Stimulated activated naive CD4-positive, alpha-beta T cell (primary cell): Measurements from ENCODE around the gene PARD3.
A peak's percentile ranks its signal among the peaks of the same experiment; 100 is the strongest.
"Not testable (repeated sequence)": the region's sequence is repeated elsewhere in the genome, so short reads cannot be mapped to it uniquely, and the experiment has no call there.

ENCODE experiments used
- DNase-seq, 6 experiments: peaks; one replicate each; lab custom pipeline; 2025; lab: John Stamatoyannopoulos, UW

PARD3 gene

DNA sequence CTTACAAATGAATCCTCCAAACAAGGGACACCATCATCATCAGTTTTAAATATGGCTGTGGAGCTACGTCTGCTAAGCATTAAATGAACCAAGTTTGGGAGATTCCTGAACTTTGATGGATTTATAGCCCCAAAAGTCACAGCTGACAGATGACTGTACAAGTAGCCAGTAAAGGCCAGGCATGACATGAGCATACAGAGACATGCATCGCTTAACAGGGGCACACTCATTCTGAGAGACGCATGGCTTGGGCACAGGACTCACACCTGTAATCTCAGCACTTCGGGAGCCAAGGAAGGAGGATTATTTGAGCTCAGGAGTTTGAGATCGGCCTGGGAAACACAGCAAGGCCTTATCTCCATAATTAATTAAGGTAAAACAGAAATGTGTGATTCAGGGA lies 166.2 kb downstream of the PARD3 start:
- DNase-seq: no peak

DNA sequence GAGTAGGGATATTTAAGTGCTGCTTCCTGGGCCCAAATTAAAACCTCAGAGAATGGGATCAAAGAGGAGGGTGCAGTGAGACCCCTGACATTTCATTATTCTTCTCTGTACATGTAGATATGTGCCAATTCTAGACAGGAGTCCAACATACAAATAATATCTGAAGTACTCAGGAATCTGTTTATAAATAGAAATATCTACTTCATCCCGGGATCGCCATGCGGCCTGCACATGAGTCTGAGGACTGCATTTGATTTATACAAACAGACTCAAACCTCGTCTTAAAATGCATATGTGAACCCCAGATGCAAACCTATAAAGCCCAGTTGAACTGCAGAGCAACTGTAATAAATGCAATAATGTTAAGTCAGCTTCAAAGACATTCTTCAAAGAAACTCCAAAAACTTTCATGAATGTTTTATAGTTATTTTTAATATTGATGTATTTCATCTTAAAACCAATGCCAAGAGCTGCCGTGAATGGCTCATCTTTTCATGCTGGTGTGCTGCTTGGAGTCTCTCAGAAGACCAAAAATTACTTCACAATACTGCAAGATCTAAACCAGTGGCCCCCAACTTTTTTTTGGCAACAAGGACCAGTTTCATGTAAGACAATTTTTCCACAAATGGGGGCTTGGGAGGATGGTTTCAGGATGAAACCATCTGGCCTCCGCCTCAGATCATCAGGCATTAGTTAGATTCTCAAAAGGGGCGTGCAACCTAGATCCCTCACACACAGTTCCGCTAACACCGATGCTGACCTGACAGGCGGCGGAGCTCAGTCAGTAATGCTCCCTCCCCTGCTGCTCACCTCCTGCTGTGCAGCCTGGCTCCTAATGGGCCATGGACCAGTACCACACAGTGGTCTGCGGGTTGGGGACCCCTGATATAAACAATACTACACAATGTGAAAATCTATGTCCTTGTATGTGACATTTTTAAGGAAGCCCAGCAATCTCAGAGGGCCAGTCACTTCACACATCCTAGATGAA lies 166.9 kb downstream of the PARD3 start:
- DNase-seq: no peak

DNA sequence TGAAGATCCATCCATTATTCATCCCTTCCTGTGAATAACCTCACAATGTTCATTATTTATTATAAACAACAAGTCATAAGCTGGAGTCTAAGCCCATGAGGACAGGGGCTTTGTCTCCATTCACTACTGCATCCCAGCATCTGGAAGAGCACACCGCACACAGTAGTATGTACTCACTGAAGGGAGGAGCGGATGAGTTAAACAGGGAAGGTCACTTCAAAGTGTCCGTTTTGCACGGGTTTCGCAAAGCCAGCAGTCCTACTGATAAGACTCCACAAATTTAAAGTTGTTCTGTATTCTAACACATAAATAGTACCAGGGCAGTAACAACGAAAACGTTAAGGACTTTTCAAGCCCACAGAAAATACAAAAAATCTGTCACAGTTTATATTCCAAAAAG lies 167.9 kb downstream of the PARD3 start:
- no peak for DNase-seq

DNA sequence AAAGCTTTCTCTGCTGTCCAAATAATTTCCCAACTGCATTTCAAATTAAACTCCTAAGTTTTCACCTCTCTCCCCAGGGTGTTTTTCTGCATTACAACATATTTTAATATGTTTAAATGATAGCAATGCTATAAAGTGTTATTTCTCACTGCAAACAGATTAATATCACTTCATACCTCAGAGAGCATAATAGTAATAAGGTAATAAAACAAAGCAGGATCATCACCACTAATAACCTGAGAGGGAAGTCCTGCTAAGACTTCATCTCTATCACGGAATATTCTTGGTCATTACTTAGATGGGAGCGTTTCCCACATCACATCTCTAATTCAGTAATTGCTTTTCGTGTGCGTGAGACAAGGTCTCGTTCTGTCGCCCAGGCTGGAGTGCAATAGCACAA lies 168.8 kb downstream of the PARD3 start:
- no peak for DNase-seq

DNA sequence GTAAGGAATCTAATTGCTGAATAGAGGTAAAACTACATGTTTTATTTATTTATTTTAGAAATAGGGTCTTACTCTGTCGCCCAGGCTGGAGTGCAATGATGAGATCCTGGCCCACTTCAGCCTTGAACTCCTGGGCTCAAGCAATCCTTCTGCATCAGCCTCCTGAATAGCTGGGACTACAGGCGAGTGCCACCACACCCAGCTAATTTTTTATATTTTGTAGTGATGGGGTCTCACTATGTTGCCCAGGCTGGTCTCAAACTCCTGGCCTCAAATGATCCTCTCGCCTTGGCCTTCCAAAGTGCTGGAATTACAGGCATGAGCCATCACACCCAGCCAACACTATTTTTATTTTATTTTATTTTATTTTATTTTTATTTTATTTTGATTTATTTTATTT lies 170.3 kb downstream of the PARD3 start:
- not testable (repeated sequence) for DNase-seq

DNA sequence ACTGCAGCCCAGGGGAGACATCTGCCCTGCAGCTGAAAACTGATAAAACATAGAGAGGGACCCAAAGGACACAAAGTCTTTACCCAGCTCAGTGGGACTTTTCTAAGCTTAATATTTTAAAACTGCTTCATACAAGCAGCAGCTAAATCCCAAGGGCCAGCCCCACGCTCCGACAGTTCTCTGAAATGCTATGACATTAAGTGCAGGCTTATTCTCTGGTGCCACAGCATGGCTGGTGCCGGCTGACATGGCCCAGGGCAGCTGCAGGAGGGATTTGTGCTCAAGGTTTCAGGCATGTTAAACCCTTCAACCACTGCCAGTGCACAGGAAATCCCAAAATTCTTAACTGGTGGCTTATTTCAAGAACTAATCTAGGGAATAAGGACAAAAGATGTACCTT lies 170.9 kb downstream of the PARD3 start:
- DNase-seq: no peak

DNA sequence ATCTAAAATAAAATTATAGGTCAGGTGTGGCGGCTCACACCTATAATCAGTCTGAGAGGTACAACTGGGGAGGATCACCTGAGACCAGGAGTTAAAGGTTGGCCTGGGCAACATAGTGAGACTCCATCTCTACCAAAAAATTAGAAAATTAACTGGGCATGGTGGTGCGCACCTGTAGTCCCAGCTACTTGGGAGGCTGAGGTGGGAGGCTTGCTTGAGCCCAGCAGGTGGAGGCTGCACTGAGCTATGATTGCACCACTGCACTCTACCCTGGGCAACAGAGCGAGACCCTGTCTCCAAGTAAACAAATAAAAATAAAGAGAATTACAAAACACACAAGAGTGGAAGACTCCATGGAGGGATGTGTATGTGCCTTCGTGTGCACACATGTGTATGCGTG lies 171.5 kb downstream of the PARD3 start:
- DNase-seq: no peak

DNA sequence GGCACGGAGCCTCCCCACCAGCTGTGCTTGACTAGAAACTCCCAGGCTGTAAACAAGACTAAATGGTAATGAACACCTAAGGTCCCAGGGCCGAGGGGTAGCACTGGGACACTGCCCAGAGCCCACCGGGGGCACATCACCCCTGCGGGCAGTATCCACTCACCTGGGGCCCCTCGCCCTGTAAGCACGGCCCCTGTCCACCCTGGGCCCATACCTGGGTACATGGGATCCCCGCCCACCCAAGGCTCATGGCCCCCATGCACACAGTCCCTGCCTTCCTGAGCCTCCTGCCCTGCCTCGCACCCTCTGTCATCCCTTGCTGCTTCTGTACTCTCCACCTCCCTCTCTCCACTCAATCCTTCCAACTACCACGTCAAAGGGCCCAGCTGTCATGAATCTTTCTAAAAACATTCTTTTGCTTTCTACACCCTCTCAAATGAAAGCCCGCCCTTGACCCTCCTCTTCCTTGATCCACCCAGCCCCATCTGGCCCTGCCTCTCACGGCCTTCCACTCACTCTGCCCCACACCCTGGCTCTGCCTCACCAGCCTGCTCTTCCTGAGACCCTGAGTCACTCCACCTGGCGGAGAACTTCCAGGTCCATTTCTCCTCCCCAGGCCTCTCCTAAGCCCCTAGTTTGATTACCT lies 173.1 kb downstream of the PARD3 start:
- no peak for DNase-seq

DNA sequence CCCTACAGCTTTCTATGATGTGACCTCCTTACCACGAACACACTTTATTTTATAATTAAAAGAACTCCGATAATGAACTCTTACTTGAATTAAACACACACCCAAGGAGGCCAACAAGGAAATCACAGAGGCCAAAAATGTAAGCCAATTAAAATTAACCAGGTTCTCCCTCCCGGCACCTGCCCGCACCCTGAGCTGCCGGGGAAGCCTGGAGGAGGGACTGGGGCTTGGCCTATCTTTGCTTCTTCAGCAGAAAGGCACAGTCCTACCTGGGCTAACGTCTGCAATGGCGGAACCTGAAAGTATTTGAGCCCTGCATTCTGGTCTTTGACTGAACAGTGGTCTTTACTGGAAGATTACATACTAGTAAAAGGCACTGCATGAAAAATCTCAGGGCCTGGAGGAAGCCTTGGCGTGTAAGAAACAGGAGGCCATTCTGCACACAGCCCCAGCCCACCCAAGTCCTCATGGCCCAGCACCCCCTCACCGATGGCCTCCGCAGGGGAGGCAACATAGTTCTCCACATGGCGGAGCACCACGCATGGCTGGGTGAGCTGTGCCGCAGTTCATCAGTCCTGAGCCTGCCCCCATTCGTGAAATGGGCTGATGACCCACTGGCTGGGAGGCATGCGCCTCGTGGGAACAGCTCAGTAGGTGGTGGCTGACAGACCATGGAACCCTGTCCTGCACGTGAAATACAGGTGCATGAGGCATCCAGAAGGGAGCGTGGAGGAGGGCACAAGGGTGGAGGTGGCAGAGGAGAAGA lies 173.8 kb downstream of the PARD3 start:
- DNase-seq: no peak

DNA sequence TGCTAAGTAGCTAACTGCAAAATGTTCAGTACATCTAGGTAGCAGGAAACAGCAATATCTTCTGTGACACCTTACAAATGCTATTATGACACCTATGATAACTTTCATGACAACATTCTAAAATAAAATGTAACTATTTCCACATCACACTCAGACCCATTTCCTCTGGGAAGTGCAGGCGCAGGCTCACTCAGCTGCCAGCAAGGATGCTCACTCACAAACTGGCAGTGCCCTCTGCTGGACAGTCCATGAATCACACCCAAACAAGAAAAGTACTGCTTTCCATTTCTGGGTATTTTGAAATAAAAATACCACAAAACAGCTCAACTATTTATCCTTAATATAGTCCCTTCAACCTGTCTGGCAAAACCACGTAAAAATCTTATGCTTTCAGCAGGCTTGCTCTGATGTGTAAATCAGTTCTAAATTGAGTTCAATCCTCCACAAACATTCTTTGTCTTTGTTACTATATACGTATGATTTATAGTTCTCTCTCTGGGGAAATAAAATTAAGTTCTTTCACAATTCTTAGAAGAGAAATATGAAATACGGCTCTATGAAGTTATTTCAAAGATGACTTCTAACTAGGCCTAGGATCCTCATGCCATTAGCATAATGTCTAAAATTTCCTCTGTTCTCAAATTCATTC lies 176.6 kb downstream of the PARD3 start:
- DNase-seq: peak; percentile 12 to 70 (median 34)

DNA sequence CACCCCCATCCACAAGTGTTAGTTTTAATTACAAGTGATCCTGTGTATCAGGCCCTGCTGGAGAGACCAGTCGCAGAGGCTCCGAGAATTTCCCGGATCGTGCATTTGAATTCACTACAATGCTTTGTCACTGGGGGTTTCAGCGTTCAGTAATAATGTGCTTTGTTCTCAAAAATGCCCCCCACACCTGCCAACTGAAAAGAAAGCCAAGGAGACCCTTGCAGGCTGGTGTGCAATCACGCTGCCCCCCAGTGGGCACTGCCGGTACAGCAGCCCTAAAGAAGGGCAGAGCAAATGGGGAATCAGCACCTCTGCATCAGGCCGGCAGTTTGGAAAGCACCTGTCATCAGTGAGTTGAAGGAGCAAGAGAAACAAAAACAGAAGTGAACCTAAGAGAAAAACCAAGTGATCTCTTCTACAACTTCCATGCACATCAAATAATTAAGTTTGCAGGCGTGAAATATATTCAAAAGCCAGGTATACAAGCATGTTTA lies 177.6 kb downstream of the PARD3 start:
- peak; percentile 15 to 69 (median 44) for DNase-seq

DNA sequence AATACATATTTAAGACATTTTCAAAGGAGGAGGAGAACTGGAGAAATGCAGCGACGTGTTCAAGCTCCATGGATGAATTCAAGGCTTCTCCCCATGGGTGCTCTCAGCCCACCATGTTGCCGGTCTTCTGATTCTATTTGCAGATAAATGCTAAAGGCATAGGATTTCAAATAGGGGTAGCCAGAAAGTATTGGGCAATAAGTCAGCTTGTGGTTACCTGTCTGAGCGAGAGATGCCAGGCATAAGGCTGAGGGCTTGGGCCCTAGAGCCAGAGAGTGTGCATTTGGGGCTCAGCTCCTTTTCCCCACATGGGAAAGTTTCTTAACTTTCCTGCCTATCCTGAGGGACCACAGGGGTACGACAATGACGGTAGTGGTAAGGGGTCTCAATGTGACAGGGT lies 180.0 kb downstream of the PARD3 start:
- DNase-seq: no peak

DNA sequence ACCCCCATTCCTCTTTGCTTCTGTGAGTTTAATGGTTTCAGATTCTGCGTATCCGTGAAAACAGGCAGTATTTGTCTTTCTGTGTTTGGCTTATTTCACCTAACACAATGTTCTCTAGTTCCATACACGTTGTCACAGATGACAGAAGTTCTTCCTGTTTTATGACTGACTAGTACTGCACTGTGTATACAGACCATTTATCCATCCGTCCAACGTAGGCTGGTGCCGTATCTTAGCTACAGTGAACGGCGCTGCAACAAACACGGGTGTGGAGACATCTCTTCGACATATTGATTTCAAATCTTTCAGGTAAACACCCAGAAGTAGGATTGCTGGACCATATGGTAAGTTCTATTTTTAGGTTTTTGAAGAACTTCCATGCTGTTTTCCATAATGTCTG lies 181.7 kb downstream of the PARD3 start:
- DNase-seq: no peak

DNA sequence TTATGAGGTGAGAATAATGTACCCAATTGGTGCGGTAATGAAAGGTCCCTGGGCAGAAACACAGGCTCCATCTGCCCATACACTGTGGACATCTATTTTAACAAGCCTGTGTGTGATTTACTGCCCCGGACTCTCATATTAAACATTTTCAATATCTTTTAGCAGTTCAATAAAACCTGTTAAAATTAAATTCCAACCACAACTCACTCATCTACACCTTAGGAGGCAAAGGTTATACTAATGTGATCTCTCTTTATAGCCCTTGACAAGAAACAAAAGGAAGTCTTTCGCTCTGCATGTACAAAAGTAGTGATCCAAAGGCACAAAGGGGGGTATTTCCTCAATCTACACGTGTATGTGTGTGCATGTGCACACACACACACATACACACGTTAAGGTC lies 186.0 kb downstream of the PARD3 start:
- DNase-seq: no peak

DNA sequence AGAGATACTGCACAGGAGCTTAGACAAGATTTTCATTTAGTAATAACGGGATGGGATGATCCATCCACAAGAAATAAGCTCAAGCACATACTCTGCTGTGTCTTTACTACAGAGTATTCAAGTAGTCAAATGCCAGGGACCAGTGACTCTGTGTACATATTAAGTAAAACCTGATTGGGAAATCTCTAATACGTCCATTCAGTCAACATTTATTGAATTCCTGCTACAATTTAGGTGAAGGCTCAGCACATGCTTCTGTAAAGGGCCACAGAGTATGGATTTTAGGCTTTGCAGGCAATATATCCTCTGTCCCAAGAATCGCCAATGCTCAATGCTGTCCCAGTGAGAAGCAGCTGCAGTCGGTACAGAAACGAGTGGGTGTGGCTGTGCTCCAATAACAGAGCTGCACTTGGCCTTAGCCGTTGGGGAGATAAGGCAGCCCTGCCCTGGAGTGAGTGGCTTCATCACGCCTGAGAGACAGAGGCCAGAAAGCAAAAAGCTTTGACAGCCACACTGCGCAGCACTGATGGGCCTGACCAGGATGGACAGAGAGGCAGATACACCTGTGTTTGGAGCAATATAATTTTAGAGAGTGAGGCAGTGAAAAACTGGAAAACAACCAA lies 186.8 kb downstream of the PARD3 start:
- DNase-seq: no peak

DNA sequence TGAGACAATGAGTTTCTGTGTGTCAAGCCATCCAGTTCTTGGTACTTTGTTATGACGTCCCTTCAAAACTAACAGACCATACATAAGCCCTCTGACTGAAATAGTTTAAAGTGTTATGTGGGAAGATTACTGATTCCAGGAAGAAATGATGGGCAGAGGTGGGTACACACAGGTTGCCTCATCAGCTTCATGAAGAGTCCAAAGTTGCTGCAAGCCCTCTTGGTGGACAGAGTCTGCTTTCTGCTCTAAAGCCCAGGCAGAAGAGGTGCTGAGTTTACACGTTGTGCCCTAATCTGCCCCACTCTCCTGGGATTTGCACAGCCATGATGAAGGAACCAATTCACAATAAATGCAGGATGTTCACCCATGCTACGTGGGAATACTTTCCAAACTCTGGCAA lies 187.4 kb downstream of the PARD3 start:
- DNase-seq: no peak

DNA sequence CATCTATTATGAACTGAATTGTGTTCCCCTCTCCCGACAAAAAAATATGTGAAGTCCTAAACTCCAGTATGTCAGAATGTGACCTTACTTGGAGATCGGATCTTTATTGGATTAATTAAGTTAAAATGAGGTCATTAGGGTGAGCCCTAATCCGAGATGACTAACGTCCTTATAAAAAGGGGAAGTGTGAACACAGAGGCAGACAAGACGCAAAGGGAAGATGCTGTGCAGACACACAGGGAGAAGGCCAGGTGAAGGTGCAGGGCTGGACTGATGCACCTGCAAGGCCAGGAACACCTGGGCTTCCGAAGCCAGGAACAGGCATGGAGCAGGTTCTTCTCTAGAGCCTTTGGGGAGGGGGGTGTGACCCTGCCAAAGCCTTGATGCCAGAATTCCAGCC lies 187.8 kb downstream of the PARD3 start:
- no peak for DNase-seq

DNA sequence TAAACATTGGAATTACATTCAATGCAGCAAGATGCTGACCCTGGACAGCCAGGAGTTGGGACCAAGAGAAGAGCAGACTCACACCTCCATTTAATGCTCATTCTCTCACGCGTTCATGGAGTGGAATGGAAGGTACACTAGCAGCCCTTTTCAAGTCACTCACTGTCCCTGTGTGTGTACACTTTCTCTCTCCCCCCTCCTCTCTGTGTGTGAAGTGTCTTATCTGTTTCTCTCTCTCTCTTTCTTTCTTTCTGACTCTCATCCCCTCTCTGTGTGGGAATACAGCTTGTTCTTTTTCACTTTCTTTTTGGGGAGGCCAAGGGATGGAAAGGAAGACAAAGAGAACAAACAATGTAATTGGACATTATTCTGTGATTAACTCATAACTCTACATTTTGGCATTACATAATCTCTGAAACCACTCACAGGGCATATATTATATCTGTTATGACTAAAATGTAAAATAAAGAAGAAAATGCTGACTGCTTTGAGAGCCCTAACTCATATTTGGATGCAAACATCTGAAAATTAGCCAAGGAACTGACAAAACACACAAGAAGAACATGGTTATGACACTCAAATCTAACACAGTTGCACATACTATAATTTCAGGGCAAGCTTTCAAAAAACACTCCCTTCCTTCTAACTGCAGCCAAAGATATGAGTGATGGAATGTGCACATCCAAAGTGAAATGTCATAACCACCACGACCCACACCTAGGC lies 188.8 kb downstream of the PARD3 start:
- DNase-seq: no peak

DNA sequence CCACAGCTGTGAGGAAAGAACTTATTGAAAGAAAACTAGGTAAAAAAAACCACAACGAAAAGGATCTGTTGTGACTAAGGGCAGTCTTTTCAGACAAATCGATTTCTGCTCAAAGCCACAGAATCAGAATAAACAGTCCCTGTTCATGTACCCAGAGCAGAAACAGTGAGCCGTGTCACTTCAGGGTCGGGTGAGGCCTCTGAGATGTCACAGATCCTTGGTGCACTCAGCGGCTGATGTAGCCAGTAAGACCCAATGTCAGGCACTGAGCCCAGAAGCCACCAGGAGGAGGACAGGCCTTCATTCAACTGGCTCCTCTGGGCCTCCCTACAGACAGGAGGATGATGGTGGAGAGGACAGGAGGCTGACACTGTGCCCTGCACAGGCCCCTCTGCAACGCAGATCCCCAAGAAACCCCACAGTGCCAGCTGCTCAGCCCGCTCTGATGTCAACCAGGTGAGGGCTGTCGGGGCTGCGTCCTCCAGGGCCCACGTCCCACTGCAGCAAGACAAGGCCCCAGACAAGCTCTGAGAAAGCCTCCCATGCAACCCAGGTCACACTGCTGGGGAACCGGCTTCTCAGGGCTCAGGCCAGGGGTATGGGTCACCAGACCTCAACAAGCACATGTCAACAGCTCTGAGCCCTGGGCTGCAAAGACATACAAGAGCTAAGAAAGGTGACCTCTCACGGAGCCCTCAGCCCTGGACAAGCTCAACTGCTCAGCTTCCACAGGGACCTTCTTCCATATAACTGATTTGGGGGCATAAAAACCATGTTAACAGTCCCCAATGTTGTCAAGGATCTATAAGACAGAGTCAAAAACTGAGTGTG lies 190.6 kb downstream of the PARD3 start:
- no peak for DNase-seq

DNA sequence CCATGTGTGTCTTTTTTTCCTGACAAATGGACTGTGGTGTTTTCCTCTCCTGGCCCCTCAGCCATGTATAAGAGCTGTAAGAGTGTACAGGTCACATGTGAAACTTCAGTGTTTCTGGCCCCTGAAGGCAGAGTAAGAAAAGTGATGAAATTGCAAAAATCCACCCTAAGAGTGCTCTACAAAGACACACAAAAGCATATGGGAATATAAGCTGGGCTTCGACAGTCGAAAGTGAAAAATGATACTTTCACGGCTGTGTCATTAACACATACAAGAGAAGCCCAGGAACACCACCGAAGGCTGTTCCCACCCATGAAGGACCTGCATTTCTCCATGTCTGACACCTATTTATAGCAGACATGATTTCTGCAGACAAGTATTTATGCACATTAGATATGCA lies 192.2 kb downstream of the PARD3 start:
- DNase-seq: no peak
